Measurements from ENCODE around the gene JAZF1.
"Not testable (repeated sequence)": the region's sequence is repeated elsewhere in the genome, so short reads cannot be mapped to it uniquely, and the experiment has no call there.

The JAZF1 gene

DNA sequence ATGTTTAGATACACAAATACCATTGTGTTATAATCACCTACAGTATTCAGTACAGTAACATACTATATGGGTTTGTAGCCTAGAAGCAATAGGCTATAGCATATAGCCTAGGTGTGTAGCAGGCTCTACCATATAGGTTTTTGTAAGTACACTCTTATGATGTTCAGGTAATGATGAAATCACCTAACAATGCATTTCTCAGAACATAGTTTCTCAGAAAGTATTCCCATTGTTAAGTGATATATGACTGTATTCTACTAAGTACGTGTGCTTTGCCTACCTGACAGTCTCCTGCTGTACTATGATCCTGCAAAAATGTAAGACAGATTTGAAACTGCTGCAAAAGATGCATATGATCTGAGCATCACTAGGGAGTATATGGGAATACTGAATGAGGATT lies 137.9 kb downstream of the JAZF1 start:
- DNase-seq (ENCODE audit: low read depth, low spot score): no peak

DNA sequence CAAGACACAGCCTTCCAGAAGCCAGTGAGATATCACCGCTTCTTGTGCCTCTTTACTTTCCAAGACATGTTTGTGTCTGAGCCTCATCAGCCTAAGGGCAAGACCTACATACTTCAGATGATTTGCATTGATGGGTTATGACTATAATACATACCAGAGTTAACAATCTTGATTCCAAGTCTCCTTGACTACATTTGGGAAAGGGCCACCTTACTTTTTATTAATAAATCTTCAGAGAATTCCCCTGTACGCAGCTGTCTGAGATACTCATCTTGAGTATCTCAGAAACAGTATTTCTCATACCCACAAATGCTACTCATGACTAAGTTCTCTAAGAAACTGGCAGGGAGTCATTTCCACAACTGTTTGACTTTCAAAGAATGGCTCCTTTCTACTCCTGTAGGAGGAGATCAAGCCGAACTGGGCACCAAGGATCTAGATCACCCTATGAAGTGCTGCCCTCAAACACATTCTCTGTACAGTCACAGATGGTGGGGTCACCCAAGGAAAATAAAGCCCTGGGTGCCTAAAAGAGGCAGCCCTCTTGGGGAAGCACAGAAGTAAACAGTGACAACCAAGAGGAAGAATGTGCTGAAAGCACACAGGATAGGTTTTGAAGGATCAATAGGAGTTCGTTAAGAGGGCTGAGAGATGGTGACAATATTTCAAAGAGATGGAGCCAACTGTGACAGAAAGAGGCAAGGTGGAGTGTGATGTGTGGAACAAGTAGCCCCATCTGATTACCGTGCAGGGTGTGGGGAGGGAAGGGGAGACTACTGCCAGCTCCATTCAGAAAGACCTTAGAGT lies 138.9 kb downstream of the JAZF1 start:
- no peak for DNase-seq (ENCODE audit: low read depth, low spot score)

DNA sequence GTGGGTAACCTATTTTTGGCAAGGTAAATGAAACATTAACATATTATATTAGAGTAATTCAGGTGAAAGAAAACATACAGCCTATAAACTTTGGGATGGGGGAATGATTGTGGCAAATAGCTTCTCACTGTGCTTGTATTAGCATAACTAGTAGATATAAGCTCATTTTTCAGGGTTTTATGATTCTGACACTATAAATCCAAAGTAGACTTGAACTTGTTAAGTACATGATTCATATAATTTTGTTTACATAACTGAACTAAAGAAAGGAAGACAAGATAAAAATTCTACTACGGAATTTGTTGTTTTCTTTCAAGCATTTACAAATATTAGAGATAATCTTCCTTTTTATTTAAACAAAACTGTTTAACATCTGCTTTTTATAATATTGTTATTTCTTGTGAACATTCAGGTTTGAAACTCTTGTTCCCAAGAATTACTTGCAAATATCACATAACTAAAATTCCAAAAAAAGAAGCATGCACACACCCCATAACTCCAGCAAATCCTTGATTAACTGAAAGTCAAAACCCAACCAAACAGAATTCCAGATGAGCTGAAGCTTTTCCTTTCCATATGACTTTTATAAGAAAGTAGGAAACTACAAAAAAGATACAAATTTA lies 142.3 kb downstream of the JAZF1 start:
- no peak for DNase-seq (ENCODE audit: low read depth, low spot score)

DNA sequence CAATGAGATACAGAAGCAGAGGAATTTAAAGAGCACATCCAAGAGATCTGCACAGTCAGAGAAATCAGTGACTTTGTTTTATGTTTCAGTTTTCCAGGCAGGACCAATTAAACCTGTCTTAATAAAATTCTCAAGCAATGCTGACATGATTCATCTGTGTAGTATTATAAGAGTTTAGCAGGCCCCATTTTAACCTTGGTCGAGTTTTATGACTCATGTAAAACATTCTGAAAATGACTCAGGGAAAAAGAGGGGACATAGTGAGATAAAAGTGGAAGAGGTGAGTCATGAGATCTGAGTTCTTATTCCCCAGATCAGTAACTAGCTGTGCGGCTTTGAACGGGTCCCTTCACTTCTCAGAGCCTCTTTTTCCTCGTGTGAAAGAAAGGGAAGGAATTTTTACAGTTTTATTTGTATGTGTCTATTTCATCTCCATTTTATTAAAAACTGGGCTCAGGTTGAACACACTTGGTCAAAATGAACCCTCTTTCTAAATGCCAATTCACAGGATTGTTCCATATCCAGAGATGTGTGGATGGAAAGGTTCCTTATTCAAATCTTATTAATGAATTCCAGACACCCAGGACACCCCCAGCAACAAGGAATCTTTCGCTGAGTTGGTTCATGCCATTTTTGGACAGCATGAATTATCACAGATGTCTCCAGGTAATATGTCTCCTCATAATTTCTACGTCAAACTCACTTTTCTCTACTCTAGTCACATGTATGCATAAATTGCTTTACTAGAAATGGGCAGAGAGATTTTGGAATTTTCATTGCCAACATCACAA lies 143.2 kb downstream of the JAZF1 start:
- DNase-seq (ENCODE audit: low read depth, low spot score): no peak

DNA sequence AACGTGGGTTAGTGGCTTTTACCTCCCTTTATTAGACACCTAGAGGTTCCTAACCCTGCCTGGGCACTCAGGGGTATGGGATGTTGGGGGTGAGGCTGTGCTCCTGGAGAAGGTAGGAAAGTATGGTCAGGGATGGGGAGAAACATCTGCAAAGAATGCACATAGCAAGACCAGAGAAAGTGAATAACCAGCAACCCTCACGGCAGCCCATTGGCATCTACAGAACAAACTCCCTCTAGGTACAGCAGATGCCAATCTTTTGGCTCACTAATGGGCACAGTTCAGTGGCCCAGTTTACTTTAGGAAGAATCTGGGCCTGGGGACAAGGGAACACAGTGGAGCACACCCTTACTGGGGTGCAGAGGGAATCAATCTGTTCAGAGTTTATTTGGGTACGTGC lies 143.9 kb downstream of the JAZF1 start:
- no peak for DNase-seq (ENCODE audit: low read depth, low spot score)

DNA sequence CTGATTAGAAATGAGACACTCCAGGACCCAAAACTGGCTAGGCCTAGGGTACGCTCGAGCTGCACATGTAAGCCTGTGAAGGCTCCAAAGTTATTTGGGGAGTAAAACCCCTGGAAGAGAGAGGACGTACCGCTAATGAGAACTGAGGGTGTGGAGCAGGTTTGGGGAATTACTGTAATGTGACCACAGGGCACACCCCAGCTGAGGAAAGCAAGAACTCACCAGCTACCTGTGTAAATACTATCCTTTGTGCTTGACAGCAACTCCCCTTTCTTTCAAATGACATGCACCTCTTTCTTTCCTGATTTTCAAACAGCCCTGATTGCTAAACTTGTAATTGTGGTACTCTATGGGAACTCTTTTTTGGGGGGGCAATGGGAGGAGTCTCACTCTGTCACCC lies 147.2 kb downstream of the JAZF1 start:
- DNase-seq (ENCODE audit: low read depth, low spot score): no peak

DNA sequence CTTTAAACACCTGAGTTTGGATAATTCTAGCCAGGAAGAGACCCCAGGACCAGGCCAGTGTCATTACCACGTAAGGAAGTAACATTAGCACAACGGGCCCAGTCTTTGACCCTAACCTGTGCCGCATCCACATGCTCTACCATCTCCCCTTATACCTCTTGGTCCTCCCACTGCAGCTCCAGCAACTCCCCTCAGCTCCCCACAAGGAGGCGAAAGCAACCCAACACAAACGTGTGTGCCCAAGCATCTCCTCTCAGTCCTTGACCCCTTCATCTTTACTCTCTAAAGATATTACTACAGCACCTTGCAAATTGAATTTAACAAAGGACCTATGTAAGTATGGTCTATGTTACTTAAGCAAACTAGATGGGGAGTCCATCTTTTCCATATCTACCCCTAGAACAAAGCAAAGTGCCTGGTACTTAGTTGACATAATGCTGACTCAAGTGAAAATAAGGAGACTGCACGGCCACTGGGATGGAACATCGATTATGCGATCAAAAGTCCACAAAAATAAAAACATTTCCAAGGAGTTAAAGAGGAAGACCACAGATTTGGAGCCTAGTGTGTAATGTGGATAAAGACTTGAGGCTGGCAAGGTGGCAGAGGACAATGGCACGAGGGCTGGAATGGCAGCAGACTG lies 147.7 kb downstream of the JAZF1 start:
- DNase-seq (ENCODE audit: low read depth, low spot score): no peak

DNA sequence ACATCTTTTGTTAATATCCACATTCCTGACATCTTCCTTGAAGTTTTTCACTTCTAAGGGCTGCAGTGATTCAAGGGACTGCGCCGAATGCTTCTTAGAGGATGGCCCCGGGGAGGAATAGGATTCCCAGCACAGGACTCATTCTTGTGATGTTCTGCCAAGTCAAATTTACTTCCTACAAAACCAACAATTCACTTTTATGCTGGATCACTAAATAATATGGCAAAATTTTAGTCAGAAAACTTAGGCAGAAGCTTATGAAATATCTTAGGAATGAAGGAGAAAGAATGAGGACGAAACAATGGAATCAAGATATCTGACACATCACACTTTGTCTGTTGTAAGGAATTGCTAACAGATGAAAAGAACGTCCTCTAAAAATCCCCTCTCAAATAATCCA lies 151.5 kb downstream of the JAZF1 start:
- DNase-seq (ENCODE audit: low read depth, low spot score): no peak

DNA sequence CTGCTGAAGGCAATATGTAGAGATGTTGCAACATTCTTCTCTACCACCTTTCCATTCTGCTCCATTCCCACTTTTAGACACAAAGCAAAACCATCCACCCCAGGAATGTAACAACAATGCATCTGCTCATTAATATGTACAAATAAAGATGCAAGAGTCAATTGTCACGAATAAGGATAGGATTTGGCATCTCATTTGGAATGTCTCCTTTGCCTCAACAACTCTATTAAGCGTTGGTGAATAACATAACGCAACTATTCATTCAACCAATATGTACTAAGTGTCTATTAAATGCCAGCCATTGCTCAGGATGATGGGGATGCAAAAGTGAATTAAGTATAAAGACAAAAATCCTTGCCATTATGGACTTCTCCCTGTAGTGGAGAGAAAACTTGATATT lies 152.1 kb downstream of the JAZF1 start:
- no peak for DNase-seq (ENCODE audit: low read depth, low spot score)

DNA sequence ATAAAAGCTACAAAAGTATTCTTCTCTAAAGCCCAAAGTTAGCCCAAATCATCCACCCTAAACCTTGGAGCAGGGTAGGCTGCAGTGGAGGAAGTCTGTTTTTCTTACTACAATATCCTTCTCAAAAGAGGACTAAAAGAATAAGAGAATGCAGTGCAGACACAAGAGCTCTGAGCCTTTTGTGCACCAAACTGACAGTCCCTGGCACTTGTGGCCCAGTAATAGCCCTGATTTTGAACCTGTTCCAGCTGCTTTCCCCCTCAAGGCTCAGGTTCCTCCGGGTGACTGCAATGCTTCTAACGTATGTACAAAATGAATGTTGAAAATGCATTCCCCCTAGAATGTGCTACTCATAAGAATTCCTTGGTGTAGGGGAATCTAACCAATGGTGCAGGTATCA lies 154.4 kb downstream of the JAZF1 start:
- no peak for DNase-seq (ENCODE audit: low read depth, low spot score)

DNA sequence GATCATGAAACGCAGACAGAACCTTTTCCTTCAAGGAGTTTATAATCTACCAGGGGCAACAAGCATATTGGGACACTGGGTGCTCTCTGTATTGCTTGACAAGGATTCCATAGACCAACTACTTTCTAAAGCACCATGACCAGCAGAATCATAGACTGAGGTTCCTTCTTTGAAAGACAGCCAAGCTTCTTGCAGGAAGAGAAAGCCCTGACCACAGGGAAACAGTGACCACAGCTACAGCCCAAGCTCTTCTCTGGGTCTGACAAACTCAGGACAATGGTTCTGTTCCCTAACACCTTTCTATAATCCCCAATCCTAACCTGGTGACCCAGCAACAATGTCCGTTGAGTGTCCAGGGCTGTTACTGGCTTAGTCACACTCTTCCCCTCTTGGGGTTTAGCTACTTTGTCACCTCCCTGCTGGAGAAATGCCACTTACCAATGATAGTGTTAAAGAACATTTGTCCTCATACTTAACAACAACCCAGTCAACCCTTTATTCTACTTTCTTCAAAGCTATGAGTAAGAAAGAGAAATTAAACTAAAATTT lies 155.7 kb downstream of the JAZF1 start:
- no peak for DNase-seq (ENCODE audit: low read depth, low spot score)

DNA sequence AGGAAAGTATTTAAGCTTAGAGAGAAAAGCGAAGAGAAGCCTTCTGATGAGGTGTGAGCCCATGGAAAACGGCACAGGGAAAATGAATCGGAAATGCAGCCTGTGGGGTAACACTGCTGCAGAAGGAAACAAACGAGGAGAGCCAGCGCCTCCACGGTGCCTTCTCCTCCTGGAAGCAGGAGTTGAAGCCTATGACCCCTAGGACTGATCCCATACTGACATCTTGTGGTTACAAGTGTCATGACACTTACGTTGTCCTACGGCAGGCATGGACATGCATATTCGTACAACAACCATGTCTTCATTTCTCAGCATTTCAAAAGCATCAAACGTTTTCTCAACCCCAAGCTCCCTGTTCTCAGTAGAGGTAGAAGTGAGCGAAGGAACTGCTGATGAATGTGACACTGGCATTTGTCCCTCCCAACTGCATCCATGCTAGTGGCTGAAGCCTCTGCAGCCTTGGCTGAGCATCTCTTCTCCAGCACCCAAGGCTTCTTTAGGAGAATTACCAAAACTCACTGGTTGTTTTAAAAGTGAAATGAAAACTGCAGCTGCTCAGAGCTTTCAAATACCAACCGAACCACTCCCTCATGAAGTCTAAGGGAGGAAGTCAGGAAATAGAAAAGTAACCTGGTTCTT lies 160.2 kb downstream of the JAZF1 start:
- no peak for DNase-seq (ENCODE audit: low read depth, low spot score)

DNA sequence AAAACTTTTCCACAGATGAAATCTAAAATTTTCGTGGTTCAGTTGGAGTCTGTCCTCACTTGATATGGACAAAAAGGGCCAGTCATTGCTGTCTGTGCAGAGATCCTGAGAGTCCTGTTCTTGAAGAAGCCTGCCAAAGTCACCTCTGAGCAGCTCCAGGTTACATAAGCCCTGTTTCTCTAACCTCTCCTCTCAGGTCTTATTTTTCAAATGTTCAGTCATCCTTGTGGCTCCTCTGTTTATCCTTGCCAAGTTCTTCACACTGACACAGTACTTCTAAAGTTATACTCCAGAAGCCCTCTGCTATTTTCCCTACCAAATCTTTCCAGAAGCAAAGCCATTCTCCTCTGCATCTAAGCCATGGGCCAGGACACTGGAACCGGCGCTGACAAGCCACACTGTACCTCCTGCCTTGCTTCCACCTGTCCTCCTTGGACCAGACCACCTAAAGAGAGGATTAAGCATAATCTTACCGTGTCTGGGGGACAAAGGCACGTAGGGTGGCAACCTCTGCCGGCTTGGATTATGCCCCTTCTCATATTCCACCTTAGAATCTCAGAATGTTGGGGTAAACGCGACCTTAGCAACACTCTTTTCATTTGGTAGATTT lies 161.6 kb downstream of the JAZF1 start:
- no peak for DNase-seq (ENCODE audit: low read depth, low spot score)

DNA sequence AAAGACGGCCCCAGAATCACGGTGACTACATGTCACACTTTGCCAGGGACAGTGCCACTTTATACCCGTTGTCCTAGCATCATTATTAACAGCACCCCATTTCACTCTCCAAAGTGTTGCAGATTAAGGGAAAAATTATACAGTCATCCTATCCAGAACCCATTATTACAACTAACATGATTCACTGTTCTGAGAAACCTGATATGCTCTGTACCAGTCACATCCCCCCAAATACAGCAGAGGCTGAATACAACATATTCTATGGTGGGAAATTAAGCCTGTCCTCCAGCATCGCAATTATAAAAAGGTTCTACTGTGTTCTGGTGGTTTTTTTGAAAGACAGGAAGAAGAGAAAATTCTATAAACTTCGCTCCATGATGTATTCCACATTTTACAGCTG lies 162.1 kb downstream of the JAZF1 start:
- DNase-seq (ENCODE audit: low read depth, low spot score): no peak

DNA sequence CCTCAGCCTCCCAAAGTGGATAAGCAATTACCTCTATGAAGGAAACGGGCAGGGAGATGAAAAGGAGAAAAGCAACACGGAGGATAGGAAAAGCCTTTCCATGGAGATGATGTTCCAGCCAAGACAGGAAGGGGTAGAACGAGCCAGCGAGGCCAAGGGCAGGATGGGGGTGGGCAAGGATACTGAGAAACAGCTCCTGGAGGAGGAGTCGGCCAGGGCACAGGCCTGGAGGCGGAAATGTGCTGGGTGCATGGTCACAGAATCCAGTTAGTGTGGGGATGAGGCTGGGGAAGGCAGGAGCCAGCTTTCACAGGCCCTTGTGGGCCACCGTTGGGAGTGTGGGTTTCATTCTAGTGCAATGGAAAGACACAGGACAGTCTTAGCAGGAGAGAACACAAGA lies 162.6 kb downstream of the JAZF1 start:
- no peak for DNase-seq (ENCODE audit: low read depth, low spot score)

DNA sequence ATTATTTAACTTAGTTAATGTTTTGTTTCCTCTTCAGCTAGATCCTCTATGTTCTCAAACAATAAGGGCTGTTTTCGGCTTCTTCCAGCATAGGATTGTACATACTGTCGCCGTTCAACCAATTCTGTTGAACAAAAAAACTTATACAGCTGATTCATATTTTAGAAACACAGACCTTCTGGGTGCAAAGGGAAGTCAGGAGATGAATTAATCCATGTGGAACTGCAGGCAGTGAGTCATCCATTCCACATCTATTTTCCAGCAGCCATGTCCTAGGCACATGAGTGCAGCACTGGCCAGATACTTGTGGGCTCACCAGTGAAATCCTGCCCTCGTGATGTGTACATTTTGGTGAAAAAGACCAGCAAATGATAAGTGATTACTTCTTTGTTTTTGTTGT lies 163.2 kb downstream of the JAZF1 start:
- DNase-seq (ENCODE audit: low read depth, low spot score): no peak

DNA sequence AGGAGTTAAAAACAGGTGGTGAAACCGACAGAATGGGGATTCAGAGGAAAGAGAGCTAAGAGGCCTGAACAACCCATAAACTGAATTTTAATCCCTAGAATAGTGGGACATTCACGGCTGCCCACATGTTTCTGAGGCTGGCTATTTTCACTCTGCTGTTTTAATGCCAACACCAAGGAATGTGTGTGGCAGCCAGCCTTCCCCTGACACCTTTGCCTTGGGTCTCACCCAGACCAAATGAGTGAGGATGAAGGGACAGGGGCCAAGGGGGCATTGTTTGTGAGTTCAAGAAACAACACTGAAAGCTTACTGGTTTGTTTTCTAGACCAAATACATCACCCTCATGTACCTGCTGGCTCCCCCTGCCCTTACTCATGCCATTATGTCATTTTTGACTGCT lies 164.3 kb downstream of the JAZF1 start:
- DNase-seq (ENCODE audit: low read depth, low spot score): no peak

DNA sequence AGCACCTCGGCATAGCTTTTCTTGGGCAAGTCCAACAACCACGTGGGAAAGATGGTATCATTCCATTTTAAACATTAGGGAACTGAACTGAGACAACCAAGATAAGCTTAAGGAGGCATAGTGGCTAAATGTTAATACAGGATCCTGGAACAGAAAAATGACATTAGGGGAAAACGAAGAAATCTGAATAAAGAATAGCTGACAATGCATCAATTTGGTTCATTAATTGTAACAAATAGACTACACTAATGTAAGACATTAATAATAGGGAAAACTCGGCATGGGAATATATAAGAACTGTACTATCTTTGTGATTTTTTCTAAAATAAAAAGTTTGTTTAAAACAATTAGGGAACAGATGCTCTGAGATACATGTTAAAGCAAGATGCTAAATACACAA lies 165.4 kb downstream of the JAZF1 start:
- no peak for DNase-seq (ENCODE audit: low read depth, low spot score)

DNA sequence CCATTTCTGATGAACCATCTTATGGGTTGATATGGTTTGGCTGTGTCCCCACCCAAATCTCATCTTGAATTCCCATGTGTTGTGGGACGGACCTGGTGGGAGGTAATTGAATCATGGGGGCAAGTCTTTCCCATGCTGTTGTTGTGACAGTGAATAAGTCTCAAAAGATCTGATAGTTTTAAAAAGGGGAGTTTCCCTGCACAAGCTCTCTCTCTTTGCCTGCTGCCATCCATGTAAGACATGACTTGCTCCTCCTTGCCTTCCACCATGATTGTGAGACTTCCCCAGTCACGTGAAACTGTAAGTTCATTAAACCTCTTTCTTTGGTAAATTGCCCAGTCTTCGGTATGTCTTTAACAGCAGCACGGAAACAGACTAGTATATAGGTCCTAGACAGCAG lies 166.3 kb downstream of the JAZF1 start:
- not testable (repeated sequence) for DNase-seq (ENCODE audit: low read depth, low spot score)

DNA sequence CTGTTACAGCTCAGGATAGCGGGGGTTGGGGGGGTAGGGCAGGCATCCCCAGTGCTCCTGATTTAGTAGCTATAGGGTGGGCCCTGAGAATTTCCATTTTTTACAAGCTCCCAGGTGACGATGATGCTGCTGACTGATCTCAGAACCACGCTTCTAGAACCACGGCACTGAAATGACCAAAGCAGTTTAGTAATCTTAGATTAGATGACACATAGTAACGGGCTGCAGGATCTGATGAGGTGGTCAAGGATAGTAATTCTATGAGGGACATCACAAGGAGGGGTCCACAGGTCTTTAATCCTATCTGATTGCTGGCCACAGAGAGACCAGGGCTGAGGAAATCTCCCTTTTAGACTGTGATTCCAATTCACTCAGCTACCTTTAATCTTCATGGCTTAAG lies 167.2 kb downstream of the JAZF1 start:
- DNase-seq (ENCODE audit: low read depth, low spot score): no peak

DNA sequence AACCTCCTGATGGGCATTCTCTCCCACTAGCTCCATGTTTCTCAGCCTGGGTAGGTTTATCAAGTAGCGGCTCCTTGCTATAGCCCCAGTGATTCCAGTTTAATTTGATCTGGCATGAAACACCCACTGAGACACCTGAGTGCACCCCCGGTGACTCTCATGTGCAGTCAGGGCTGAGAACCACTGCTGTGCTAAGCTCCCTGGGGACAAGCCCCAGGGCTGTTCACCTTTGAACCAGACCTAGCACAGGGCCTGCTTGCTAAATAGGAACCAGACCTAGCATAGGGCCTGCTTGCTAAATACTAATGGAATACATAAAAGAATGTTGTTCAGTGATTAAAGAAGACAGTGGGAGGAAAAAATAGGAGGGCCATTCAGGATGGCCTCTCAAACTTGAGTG lies 167.6 kb downstream of the JAZF1 start:
- no peak for DNase-seq (ENCODE audit: low read depth, low spot score)
